ENCODE data around the gene CCDC78.
A peak's percentile ranks its signal among the peaks of the same experiment; 100 is the strongest.

The CCDC78 gene

GRCh38 chr16:726438-727290, at the start of gene CCDC78, which contains the start of gene HAGHL:
CCDC78 (minus strand) TSS chr16:726443; CDS start chr16:726367, 76 bp downstream.
HAGHL (plus strand) TSS chr16:727106; CDS start chr16:727510, 404 bp downstream.
- DNase-seq, result peak; percentile 71

- no peak for DNase-seq
Measured at GRCh38 chr16:775236-775796, 49.1 kb upstream of the CCDC78 start.

- DNase-seq, result no peak
Measured at GRCh38 chr16:774086-775001, 48.1 kb upstream of the CCDC78 start.

- no peak for DNase-seq
Measured at GRCh38 chr16:772959-773358, 46.7 kb upstream of the CCDC78 start.

- no peak for DNase-seq
Measured at GRCh38 chr16:770411-770810, 44.2 kb upstream of the CCDC78 start.

- no peak for DNase-seq
Measured at GRCh38 chr16:769934-770333, 43.7 kb upstream of the CCDC78 start.

- DNase-seq, result no peak
Measured at GRCh38 chr16:769184-769784, 43.0 kb upstream of the CCDC78 start.

- DNase-seq, result no peak
Measured at GRCh38 chr16:768428-768827, 42.2 kb upstream of the CCDC78 start.

- DNase-seq, result no peak
Measured at GRCh38 chr16:767743-768235, 41.5 kb upstream of the CCDC78 start.

- no peak for DNase-seq
Measured at GRCh38 chr16:766820-767640, 40.8 kb upstream of the CCDC78 start.

GRCh38 chr16:766008-766819, 40.0 kb upstream of the CCDC78 start:
- no peak for DNase-seq

GRCh38 chr16:765488-765865, 39.2 kb upstream of the CCDC78 start:
- no peak for DNase-seq

- no peak for DNase-seq
Measured at GRCh38 chr16:764848-765487, 38.7 kb upstream of the CCDC78 start.

GRCh38 chr16:764184-764750, 38.0 kb upstream of the CCDC78 start:
- DNase-seq, result no peak

GRCh38 chr16:763369-764183, 37.3 kb upstream of the CCDC78 start:
- DNase-seq, result no peak

- DNase-seq, result no peak
Measured at GRCh38 chr16:762595-763268, 36.5 kb upstream of the CCDC78 start.

GRCh38 chr16:761625-762513, 35.6 kb upstream of the CCDC78 start:
- no peak for DNase-seq

Measured in activated CD8-positive, alpha-beta memory T cell treated with anti-CD3 and anti-CD28 coated beads, Interleukin-2, amount 50 U/mL, for 4 hours (primary cell).